ENCODE measurements around the gene NBEA.
A peak's percentile ranks its signal among the peaks of the same experiment; 100 is the strongest.

Gene NBEA

DNA sequence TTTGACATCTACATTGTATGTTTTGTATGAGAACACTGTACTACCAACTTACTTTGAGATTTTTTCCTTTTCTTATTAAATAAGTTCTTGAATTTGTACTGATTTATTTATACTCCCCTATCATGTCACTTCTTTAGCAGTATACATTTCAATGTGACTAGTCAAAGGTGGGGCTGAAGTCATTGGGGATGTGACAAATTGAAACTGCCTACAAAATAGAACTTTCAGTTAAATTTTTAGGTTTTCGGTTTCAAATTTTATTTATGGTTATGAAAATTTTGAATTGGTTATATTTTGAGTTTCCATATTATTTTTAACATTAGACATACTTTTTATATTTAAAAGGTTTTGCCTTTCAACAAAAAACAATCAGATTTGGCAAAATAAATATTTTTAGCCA is 221.6 kb downstream of the NBEA start:
- Histone ChIP-seq H2BK5ac (ENCODE audit: low read depth, low read length, poor library complexity, severe bottlenecking) (no peak overlapping the region), H2BK120ac (ENCODE audit: low read depth, low read length) (no peak overlapping the region), H3K79me1 (replicated peaks; ENCODE audit: low read length, poor library complexity, severe bottlenecking) (peaks cover 2% of the 10 kb centered on the region), H3K36me3 (ENCODE audit: control insufficient read depth in 1 of 2, insufficient read depth in 2 of 2, low read depth in 1 of 2, low read length in 2 of 2) (no peaks in the 10 kb centered on the region), H3K4me1 (ENCODE audit: control insufficient read depth, insufficient read depth, low read depth, low read length) (no peaks in the 10 kb centered on the region), H3K4ac (ENCODE audit: low read depth in 1 of 2, low read length in 2 of 2) (no peak overlapping the region), H3K27ac (ENCODE audit: low read length, poor library complexity, severe bottlenecking) (no peak overlapping the region), H3K23ac (ENCODE audit: low read length in 2 of 2) (no peak overlapping the region), H2BK15ac (ENCODE audit: low read depth, poor library complexity, severe bottlenecking) (no peak overlapping the region), H3K9me3 (ENCODE audit: control insufficient read depth, low read length) (no peaks in the 10 kb centered on the region), H3K4me3 (ENCODE audit: insufficient read depth in 1 of 2, low read depth in 1 of 2, low read length in 2 of 2) (no peak overlapping the region), H4K8ac (ENCODE audit: low read length) (no peak overlapping the region), H4K91ac (ENCODE audit: low read length) (no peak overlapping the region), H3K14ac (ENCODE audit: low read length in 2 of 2) (no peak overlapping the region), H3K4me2 (ENCODE audit: low read length, poor library complexity, severe bottlenecking) (no peak overlapping the region), H3K18ac (ENCODE audit: low read depth in 1 of 2, low read length in 2 of 2) (no peak overlapping the region), H3K27me3 (ENCODE audit: control insufficient read depth in 1 of 2, insufficient read depth in 1 of 2, low read length in 2 of 2) (no peaks in the 10 kb centered on the region), H2AK5ac (ENCODE audit: low read length, severe bottlenecking) (no peak overlapping the region), H2BK12ac (ENCODE audit: low read length in 2 of 2) (no peak overlapping the region), H3K9ac (ENCODE audit: low read length) (no peak overlapping the region), H2AFZ (ENCODE audit: low read depth, low read length) (no peak overlapping the region)
- no peak for DNase-seq
- no CpG with 5 or more reads among the region's 1 CpG for WGBS

DNA sequence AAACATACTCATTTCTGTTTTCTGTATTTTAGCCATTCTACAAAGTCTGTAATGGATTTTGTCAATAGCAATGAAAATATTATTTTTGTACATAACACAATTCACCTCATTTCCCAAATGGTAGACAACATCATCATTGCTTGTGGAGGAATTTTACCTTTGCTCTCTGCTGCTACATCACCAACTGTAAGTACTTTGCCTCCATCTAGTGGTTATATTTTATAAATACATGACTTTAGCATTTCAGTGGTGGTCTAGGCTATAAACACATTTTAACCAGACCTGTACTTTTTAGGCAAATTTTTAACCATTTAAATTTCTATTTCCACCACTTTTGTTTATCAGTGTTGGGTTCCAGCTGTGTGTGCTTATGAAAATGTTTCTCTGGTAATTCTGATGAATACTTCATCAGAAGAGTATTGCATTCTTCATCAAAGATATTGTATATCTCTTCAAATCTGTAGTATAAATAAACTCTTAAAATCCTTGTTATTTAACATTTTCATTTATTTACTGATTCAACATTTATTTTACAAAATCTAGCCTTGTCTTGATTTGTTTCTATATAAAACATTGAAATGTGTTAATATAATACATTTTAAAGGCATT is 222.4 kb downstream of the NBEA start:
- H3K27ac ChIP-seq (ENCODE audit: low read length, poor library complexity, severe bottlenecking) = no peak overlapping the region
- H3K4me2 ChIP-seq (ENCODE audit: low read length, poor library complexity, severe bottlenecking) = no peak overlapping the region
- no peak overlapping the region for H3K4me3 ChIP-seq (ENCODE audit: insufficient read depth in 1 of 2, low read depth in 1 of 2, low read length in 2 of 2)
- no peaks in the 10 kb centered on the region for H3K27me3 ChIP-seq (ENCODE audit: control insufficient read depth in 1 of 2, insufficient read depth in 1 of 2, low read length in 2 of 2)
- H3K14ac ChIP-seq (ENCODE audit: low read length in 2 of 2) = no peak overlapping the region
- H3K9ac ChIP-seq (ENCODE audit: low read length) = no peak overlapping the region
- H2AFZ ChIP-seq (ENCODE audit: low read depth, low read length) = no peak overlapping the region
- peaks cover 2% of the 10 kb centered on the region for H3K79me1 ChIP-seq (replicated peaks; ENCODE audit: low read length, poor library complexity, severe bottlenecking)
- no peaks in the 10 kb centered on the region for H3K9me3 ChIP-seq (ENCODE audit: control insufficient read depth, low read length)
- DNase-seq = peak; percentile 48
- no peak overlapping the region for H3K18ac ChIP-seq (ENCODE audit: low read depth in 1 of 2, low read length in 2 of 2)
- no peak overlapping the region for H3K4ac ChIP-seq (ENCODE audit: low read depth in 1 of 2, low read length in 2 of 2)
- H3K23ac ChIP-seq (ENCODE audit: low read length in 2 of 2) = no peak overlapping the region
- H4K91ac ChIP-seq (ENCODE audit: low read length) = no peak overlapping the region
- H2AK5ac ChIP-seq (ENCODE audit: low read length, severe bottlenecking) = no peak overlapping the region
- no peak overlapping the region for H2BK12ac ChIP-seq (ENCODE audit: low read length in 2 of 2)
- H3K4me1 ChIP-seq (ENCODE audit: control insufficient read depth, insufficient read depth, low read depth, low read length) = no peaks in the 10 kb centered on the region
- no peak overlapping the region for H2BK5ac ChIP-seq (ENCODE audit: low read depth, low read length, poor library complexity, severe bottlenecking)
- no peak overlapping the region for H4K8ac ChIP-seq (ENCODE audit: low read length)
- no peak overlapping the region for H2BK120ac ChIP-seq (ENCODE audit: low read depth, low read length)
- no peak overlapping the region for H2BK15ac ChIP-seq (ENCODE audit: low read depth, poor library complexity, severe bottlenecking)
- no peaks in the 10 kb centered on the region for H3K36me3 ChIP-seq (ENCODE audit: control insufficient read depth in 1 of 2, insufficient read depth in 2 of 2, low read depth in 1 of 2, low read length in 2 of 2)

DNA sequence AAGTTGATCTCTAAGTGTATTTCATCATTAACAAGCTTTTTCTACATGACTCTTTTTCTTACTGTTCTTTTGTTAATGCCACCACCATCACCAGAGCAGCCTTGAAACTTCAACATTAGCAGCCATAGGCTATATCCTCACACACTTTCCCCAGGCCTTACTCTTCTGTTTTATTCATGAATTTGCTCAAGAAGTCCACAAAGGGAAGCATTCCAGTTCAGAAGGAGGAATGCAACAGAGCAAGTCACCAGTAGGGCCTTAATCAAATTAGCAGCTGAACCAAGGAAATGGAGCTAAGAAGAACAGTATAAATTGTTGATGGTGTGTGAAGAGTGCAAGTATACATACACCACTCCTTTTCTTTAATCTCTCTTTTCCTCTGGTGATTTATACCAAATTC is 223.1 kb downstream of the NBEA start:
- Histone ChIP-seq H3K14ac (ENCODE audit: low read length in 2 of 2) (no peak overlapping the region), H2BK12ac (ENCODE audit: low read length in 2 of 2) (no peak overlapping the region), H3K4me3 (ENCODE audit: insufficient read depth in 1 of 2, low read depth in 1 of 2, low read length in 2 of 2) (no peak overlapping the region), H3K79me1 (replicated peaks; ENCODE audit: low read length, poor library complexity, severe bottlenecking) (peaks cover 2% of the 10 kb centered on the region), H2AK5ac (ENCODE audit: low read length, severe bottlenecking) (no peak overlapping the region), H3K4me1 (ENCODE audit: control insufficient read depth, insufficient read depth, low read depth, low read length) (no peaks in the 10 kb centered on the region), H3K23ac (ENCODE audit: low read length in 2 of 2) (no peak overlapping the region), H3K9ac (ENCODE audit: low read length) (no peak overlapping the region), H3K36me3 (ENCODE audit: control insufficient read depth in 1 of 2, insufficient read depth in 2 of 2, low read depth in 1 of 2, low read length in 2 of 2) (no peaks in the 10 kb centered on the region), H3K4ac (ENCODE audit: low read depth in 1 of 2, low read length in 2 of 2) (no peak overlapping the region), H2AFZ (ENCODE audit: low read depth, low read length) (no peak overlapping the region), H4K8ac (ENCODE audit: low read length) (no peak overlapping the region), H2BK15ac (ENCODE audit: low read depth, poor library complexity, severe bottlenecking) (no peak overlapping the region), H3K18ac (ENCODE audit: low read depth in 1 of 2, low read length in 2 of 2) (no peak overlapping the region), H2BK120ac (ENCODE audit: low read depth, low read length) (no peak overlapping the region), H3K4me2 (ENCODE audit: low read length, poor library complexity, severe bottlenecking) (no peak overlapping the region), H2BK5ac (ENCODE audit: low read depth, low read length, poor library complexity, severe bottlenecking) (no peak overlapping the region), H4K91ac (ENCODE audit: low read length) (no peak overlapping the region), H3K9me3 (ENCODE audit: control insufficient read depth, low read length) (no peaks in the 10 kb centered on the region), H3K27me3 (ENCODE audit: control insufficient read depth in 1 of 2, insufficient read depth in 1 of 2, low read length in 2 of 2) (no peaks in the 10 kb centered on the region), H3K27ac (ENCODE audit: low read length, poor library complexity, severe bottlenecking) (no peak overlapping the region)
- no peak for DNase-seq

DNA sequence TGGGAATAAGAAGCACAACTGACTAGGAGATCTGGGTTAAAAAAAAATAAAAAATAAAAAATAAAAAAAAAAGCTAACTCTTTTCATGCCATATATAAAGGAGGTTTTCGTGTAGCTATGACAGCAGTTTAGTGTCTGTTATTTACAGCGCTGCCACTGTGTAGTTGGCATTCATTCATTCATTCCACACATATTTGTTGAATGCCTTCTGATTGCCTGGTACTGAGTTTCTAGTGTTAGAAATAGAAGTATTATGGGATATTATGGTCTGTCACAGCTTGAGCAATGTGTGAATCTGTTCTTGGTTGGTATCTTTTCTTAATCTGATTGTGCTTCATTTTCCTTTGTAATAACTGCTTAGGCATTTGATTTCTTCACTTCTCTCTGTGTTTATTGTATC is 237.4 kb downstream of the NBEA start:
- Histone ChIP-seq H3K36me3 (ENCODE audit: control insufficient read depth in 1 of 2, insufficient read depth in 2 of 2, low read depth in 1 of 2, low read length in 2 of 2) (peaks cover 0 to 5% of the 10 kb centered on the region in 2 experiments), H2BK12ac (ENCODE audit: low read length in 2 of 2) (no peak overlapping the region), H2BK15ac (ENCODE audit: low read depth, poor library complexity, severe bottlenecking) (no peak overlapping the region), H3K4me3 (ENCODE audit: insufficient read depth in 1 of 2, low read depth in 1 of 2, low read length in 2 of 2) (no peak overlapping the region), H3K4me2 (ENCODE audit: low read length, poor library complexity, severe bottlenecking) (no peak overlapping the region), H3K4ac (ENCODE audit: low read depth in 1 of 2, low read length in 2 of 2) (no peak overlapping the region), H4K91ac (ENCODE audit: low read length) (no peak overlapping the region), H3K27ac (ENCODE audit: low read length, poor library complexity, severe bottlenecking) (peak overlapping the region; percentile 53), H2BK5ac (ENCODE audit: low read depth, low read length, poor library complexity, severe bottlenecking) (no peak overlapping the region), H3K79me1 (replicated peaks; ENCODE audit: low read length, poor library complexity, severe bottlenecking) (no peaks in the 10 kb centered on the region), H3K27me3 (ENCODE audit: control insufficient read depth in 1 of 2, insufficient read depth in 1 of 2, low read length in 2 of 2) (no peaks in the 10 kb centered on the region), H2AFZ (ENCODE audit: low read depth, low read length) (no peak overlapping the region), H2AK5ac (ENCODE audit: low read length, severe bottlenecking) (no peak overlapping the region), H2BK120ac (ENCODE audit: low read depth, low read length) (no peak overlapping the region), H3K18ac (ENCODE audit: low read depth in 1 of 2, low read length in 2 of 2) (no peak overlapping the region), H3K4me1 (ENCODE audit: control insufficient read depth, insufficient read depth, low read depth, low read length) (no peaks in the 10 kb centered on the region), H3K9ac (ENCODE audit: low read length) (no peak overlapping the region), H3K23ac (ENCODE audit: low read length in 2 of 2) (no peak overlapping the region), H4K8ac (ENCODE audit: low read length) (no peak overlapping the region), H3K9me3 (ENCODE audit: control insufficient read depth, low read length) (no peaks in the 10 kb centered on the region), H3K14ac (ENCODE audit: low read length in 2 of 2) (no peak overlapping the region)
- no CpG with 5 or more reads among the region's 2 CpGs for WGBS
- no peak for DNase-seq

Data from mesenchymal stem cell (in vitro differentiated cells and primary cell).